ENCODE data around the gene MCM5.

The MCM5 gene

GRCh38 chr22:35413624-35414023 lies 13.7 kb downstream of the MCM5 start:
- H3K9ac ChIP-seq (ENCODE audit: insufficient read length) = no peak overlapping the region
- no peaks in the 10 kb centered on the region for H3K9me3 ChIP-seq (ENCODE audit: low read depth, low read length)
- no peak for TF ChIP-seq EZH2 (IDR thresholded peaks at IDR 0.05)
- no peak for TF ChIP-seq FOXP2 (optimal IDR thresholded peaks at IDR 0.05; ENCODE audit: control extremely low read depth, extremely low read length, insufficient read depth)
- TF ChIP-seq POLR2AphosphoS5 (IDR thresholded peaks at IDR 0.05; ENCODE audit: borderline replicate concordance, low read depth, low read length) = no peak
- H3K4me3 ChIP-seq = no peak overlapping the region
- peaks cover 86% of the 10 kb centered on the region for H3K36me3 ChIP-seq (ENCODE audit: insufficient read depth, low read length)
- H3K27ac ChIP-seq = no peak overlapping the region
- DNase-seq (ENCODE audit: low read depth, low spot score) = no peak

- no peak overlapping the region for H3K9ac ChIP-seq (ENCODE audit: insufficient read length)
- no peaks in the 10 kb centered on the region for H3K9me3 ChIP-seq (ENCODE audit: low read depth, low read length)
- no peak for DNase-seq (ENCODE audit: low read depth, low spot score)
- H3K27ac ChIP-seq = no peak overlapping the region
- peaks cover 89% of the 10 kb centered on the region for H3K36me3 ChIP-seq (ENCODE audit: insufficient read depth, low read length)
- TF ChIP-seq FOXP2 (optimal IDR thresholded peaks at IDR 0.05; ENCODE audit: control extremely low read depth, extremely low read length, insufficient read depth) = no peak
- no peak for TF ChIP-seq POLR2AphosphoS5 (IDR thresholded peaks at IDR 0.05; ENCODE audit: borderline replicate concordance, low read depth, low read length)
- no peak for TF ChIP-seq EZH2 (IDR thresholded peaks at IDR 0.05)
- no peak overlapping the region for H3K4me3 ChIP-seq
These were observed 17.7 kb downstream of the MCM5 start for GRCh38 chr22:35417606-35418005.

GRCh38 chr22:35418088-35418487 lies 18.1 kb downstream of the MCM5 start:
- Histone ChIP-seq H3K9ac (ENCODE audit: insufficient read length) (no peak overlapping the region), H3K36me3 (ENCODE audit: insufficient read depth, low read length) (peaks cover 93% of the 10 kb centered on the region), H3K27ac (no peak overlapping the region), H3K4me3 (no peak overlapping the region), H3K9me3 (ENCODE audit: low read depth, low read length) (no peaks in the 10 kb centered on the region)
- no peak for TF ChIP-seq POLR2AphosphoS5 (IDR thresholded peaks at IDR 0.05; ENCODE audit: borderline replicate concordance, low read depth, low read length)
- TF ChIP-seq FOXP2 (optimal IDR thresholded peaks at IDR 0.05; ENCODE audit: control extremely low read depth, extremely low read length, insufficient read depth) = no peak
- no peak for TF ChIP-seq EZH2 (IDR thresholded peaks at IDR 0.05)
- no peak for DNase-seq (ENCODE audit: low read depth, low spot score)

- no peaks in the 10 kb centered on the region for H3K9me3 ChIP-seq (ENCODE audit: low read depth, low read length)
- no peak overlapping the region for H3K9ac ChIP-seq (ENCODE audit: insufficient read length)
- no peak for TF ChIP-seq FOXP2 (optimal IDR thresholded peaks at IDR 0.05; ENCODE audit: control extremely low read depth, extremely low read length, insufficient read depth)
- no peak for TF ChIP-seq POLR2AphosphoS5 (IDR thresholded peaks at IDR 0.05; ENCODE audit: borderline replicate concordance, low read depth, low read length)
- TF ChIP-seq EZH2 (IDR thresholded peaks at IDR 0.05) = no peak
- DNase-seq (ENCODE audit: low read depth, low spot score) = no peak
- peaks cover 93% of the 10 kb centered on the region for H3K36me3 ChIP-seq (ENCODE audit: insufficient read depth, low read length)
- H3K4me3 ChIP-seq = no peak overlapping the region
- H3K27ac ChIP-seq = no peak overlapping the region
These were observed 18.8 kb downstream of the MCM5 start for GRCh38 chr22:35418731-35419130.

- Histone ChIP-seq H3K27ac (no peak overlapping the region), H3K36me3 (ENCODE audit: insufficient read depth, low read length) (peaks cover 94% of the 10 kb centered on the region), H3K9me3 (ENCODE audit: low read depth, low read length) (no peaks in the 10 kb centered on the region), H3K4me3 (no peak overlapping the region), H3K9ac (ENCODE audit: insufficient read length) (no peak overlapping the region)
- TF ChIP-seq FOXP2 (optimal IDR thresholded peaks at IDR 0.05; ENCODE audit: control extremely low read depth, extremely low read length, insufficient read depth) (no peak), EZH2 (IDR thresholded peaks at IDR 0.05) (no peak), POLR2AphosphoS5 (IDR thresholded peaks at IDR 0.05; ENCODE audit: borderline replicate concordance, low read depth, low read length) (no peak)
- no peak for DNase-seq (ENCODE audit: low read depth, low spot score)
These were observed 19.8 kb downstream of the MCM5 start for GRCh38 chr22:35419756-35420155.

- Histone ChIP-seq H3K9ac (ENCODE audit: insufficient read length) (no peak overlapping the region), H3K4me3 (no peak overlapping the region), H3K36me3 (ENCODE audit: insufficient read depth, low read length) (peaks cover 91% of the 10 kb centered on the region), H3K27ac (no peak overlapping the region), H3K9me3 (ENCODE audit: low read depth, low read length) (no peaks in the 10 kb centered on the region)
- DNase-seq (ENCODE audit: low read depth, low spot score) = no peak
- TF ChIP-seq EZH2 (IDR thresholded peaks at IDR 0.05) (no peak), FOXP2 (optimal IDR thresholded peaks at IDR 0.05; ENCODE audit: control extremely low read depth, extremely low read length, insufficient read depth) (no peak), POLR2AphosphoS5 (IDR thresholded peaks at IDR 0.05; ENCODE audit: borderline replicate concordance, low read depth, low read length) (no peak)
These were observed 21.2 kb downstream of the MCM5 start for GRCh38 chr22:35421121-35421520.

- Histone ChIP-seq H3K9me3 (ENCODE audit: low read depth, low read length) (no peaks in the 10 kb centered on the region), H3K36me3 (ENCODE audit: insufficient read depth, low read length) (peaks cover 90% of the 10 kb centered on the region), H3K9ac (ENCODE audit: insufficient read length) (no peak overlapping the region), H3K4me3 (no peak overlapping the region), H3K27ac (no peak overlapping the region)
- DNase-seq (ENCODE audit: low read depth, low spot score) = no peak
- TF ChIP-seq FOXP2 (optimal IDR thresholded peaks at IDR 0.05; ENCODE audit: control extremely low read depth, extremely low read length, insufficient read depth) (no peak), POLR2AphosphoS5 (IDR thresholded peaks at IDR 0.05; ENCODE audit: borderline replicate concordance, low read depth, low read length) (no peak), EZH2 (IDR thresholded peaks at IDR 0.05) (no peak)
These were observed 22.2 kb downstream of the MCM5 start for GRCh38 chr22:35422145-35422544.

GRCh38 chr22:35422936-35423335 lies 23.0 kb downstream of the MCM5 start:
- Histone ChIP-seq H3K36me3 (ENCODE audit: insufficient read depth, low read length) (peaks cover 83% of the 10 kb centered on the region), H3K9me3 (ENCODE audit: low read depth, low read length) (no peaks in the 10 kb centered on the region), H3K4me3 (no peak overlapping the region), H3K9ac (ENCODE audit: insufficient read length) (no peak overlapping the region), H3K27ac (no peak overlapping the region)
- DNase-seq (ENCODE audit: low read depth, low spot score) = no peak
- TF ChIP-seq POLR2AphosphoS5 (IDR thresholded peaks at IDR 0.05; ENCODE audit: borderline replicate concordance, low read depth, low read length) (no peak), FOXP2 (optimal IDR thresholded peaks at IDR 0.05; ENCODE audit: control extremely low read depth, extremely low read length, insufficient read depth) (no peak), EZH2 (IDR thresholded peaks at IDR 0.05) (no peak)

- peaks cover 80% of the 10 kb centered on the region for H3K36me3 ChIP-seq (ENCODE audit: insufficient read depth, low read length)
These were observed 24.1 kb downstream of the MCM5 start for GRCh38 chr22:35424081-35424480.

More at GRCh38 chr22:35424081-35424480, 24.1 kb downstream of the MCM5 start:
- Histone ChIP-seq H3K9ac (ENCODE audit: insufficient read length) (no peak overlapping the region), H3K27ac (no peak overlapping the region), H3K9me3 (ENCODE audit: low read depth, low read length) (no peaks in the 10 kb centered on the region), H3K4me3 (no peak overlapping the region)
- TF ChIP-seq EZH2 (IDR thresholded peaks at IDR 0.05) (no peak), POLR2AphosphoS5 (IDR thresholded peaks at IDR 0.05; ENCODE audit: borderline replicate concordance, low read depth, low read length) (no peak), FOXP2 (optimal IDR thresholded peaks at IDR 0.05; ENCODE audit: control extremely low read depth, extremely low read length, insufficient read depth) (no peak)
- no peak for DNase-seq (ENCODE audit: low read depth, low spot score)
